HG02852 (cell line): Measurements from ENCODE around the gene CABLES1.
"Not testable (repeated sequence)": the region's sequence is repeated elsewhere in the genome, so short reads cannot be mapped to it uniquely, and the experiment has no call there.

Experiments
- ATAC-seq: cut with Tn5 transposase; IDR thresholded peaks from one replicate; pipeline ENCODE4 v1.9.1; 2021; ENCODE audit warnings: mild to moderate bottlenecking, moderate library complexity; ENCODE audit not compliant: unreplicated experiment

CABLES1 gene

DNA sequence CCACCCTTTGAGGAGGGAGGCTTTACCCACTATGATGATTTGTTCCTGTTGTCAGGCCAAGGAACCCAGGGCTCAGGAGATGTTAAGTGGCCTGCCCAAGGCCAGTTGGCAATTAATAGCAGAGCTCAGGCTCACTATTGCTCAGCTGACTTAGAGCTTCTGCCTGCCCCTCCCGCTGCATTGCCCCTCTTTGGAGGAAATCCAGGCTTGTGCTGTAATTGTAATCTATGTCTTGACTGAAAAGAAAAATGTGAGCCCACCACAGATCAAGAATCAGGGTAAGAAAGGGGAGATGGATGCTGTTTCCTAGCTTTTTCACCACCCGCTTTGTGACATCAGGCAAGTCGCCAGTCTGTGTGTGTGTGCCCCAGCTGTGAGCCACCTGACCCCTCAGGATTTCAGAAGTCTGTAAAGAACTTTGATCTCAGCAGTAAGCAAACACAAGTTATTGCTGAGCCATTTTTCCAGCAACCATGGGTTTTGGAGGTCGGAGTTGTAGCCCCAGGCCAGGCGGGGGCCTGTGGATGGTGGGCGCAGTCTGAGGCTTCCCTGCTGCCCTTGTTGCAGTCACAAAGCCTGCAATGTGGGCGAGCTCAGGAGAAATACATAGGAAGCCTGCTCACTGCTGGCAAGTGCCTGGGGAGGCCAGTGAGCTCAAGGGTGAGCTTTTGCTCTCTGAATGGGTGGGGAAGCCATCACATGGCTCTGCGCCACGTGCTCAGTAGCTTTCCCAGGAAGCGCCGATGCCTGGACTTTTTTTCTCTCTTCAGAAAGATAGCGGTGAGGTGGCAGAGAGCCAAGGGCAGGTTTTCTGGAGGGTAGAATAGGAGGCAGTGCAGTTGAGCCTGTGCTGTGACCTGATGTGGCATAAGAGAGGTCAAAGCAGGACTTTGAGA, 6.1 kb downstream of the CABLES1 start:
- ATAC-seq = no peak

DNA sequence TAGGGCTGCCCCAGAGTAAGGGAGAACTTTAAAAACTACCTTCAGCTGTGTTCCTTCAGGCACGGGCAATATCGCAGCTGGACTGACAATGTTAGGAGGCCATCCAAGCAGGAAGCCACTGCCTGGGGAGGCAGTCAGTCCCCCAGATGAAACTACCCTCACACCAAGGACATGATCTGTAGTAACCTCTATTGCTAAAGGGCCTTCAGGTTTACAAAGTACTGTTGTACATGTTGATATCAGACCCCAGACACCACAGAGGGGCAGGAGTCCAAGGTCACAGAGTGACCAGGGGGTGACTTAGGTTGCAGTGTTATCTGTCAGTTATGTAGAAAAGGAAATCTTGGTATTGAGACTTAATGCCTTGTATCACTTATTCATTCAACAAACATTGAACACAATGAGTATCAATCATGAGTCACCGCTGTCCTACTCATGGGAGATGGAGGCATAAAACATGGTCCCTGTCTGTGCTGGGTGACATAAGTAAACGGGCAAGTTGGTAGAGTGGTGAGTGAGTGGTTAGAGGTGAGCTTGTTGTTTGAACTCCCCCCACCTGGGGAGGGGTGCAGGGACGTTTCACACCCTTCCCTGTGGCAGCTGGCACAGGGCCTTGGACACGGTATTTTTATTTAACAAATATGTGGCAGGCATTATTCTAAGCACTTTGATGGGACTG, 7.1 kb downstream of the CABLES1 start:
- no peak for ATAC-seq

DNA sequence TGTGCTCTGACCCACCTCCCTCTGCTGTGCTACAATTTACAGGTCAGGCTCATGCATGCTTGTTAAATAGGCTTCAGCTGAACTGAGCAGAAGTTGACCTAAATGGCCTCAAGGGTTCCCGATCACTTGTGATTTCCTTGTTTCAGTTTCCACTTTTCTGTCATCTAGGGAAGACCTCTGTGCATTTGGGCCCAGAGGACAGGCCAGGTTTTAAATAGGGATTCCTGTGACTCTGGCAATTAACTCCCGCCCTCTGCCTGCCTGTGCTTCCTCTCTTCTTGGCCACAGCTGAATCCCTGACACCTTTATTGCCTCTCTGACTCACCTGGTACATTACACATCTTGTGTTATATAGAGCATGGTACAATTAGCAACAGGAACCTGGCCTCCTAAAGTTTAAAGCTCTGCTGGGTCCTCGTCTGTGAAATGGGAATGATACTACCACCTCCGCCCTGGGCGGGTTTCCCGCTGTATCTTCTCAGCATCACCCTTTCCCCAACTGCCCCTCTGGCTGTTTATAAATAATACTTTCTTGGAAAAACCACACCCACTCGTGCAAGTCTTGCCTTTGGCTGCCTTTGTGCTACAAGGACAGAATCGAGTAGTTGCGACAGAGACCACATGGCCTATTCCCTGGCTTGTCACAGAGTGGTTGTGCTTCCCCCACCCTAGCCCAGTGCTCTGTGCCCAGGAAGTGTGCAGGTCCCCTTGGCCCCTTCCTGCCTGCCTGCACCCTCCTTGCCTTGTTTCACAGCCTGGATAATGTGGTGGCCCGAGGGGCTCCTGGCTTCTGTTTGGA, 7.9 kb downstream of the CABLES1 start:
- no peak for ATAC-seq

DNA sequence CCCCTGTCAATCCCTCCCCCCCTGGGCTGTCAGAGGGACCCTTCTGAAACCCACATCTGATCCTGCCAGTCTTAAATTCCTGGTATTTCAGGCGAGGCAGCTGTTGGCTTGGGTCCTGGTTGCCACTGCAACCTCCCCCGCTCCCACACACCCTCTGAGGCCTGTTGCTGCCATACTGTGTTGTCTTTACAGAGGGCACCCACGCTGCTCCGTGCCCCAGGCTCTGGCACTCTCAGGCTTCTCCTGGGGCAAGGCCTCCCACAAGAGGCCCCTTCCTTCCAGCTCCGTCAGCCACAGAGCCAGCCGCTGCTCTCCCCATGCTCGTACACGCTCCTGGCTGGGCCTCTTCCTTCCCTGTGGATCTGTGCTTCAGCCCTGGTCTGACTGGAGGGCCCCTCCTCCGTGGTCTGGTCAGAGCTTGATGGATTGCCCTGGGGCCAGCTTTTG, 8.6 kb downstream of the CABLES1 start:
- no peak for ATAC-seq

DNA sequence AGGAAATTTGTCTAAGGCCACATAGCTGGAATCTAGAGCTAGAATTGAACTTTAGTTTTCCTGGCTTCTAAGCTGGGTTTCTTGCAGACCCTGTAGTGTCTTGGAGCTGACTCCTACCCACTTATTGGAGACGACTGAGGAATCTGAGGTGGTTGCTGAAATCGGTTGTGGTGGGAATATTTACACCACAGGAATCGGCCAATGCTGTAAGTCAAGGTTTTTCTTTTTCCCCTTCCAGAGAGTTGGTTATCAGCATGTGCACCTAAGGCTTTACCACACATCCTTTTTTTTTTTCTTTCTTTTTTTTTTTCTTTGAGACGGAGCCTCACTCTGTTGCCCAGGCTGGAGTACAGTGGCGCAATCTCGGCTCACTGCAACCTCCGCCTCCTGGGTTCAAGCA, 9.4 kb downstream of the CABLES1 start:
- ATAC-seq = no peak

DNA sequence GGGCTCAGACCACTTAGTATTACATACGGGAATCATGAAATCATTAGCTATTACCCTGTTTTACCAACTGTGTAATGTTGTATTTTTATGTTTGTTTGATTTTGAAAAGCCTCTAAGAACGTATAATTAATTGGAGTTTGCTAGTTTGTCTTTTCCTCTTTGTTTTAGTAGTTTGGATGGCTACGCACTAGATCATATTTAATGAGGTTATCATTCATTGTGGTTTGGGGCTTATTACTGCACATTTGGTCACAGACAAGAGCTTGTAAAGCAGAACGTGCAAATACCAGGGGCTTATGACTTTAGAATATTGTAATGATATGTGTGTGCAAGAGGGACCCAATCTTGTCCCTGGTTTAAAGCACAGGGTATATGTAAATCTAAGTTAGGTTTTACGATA, 10.3 kb downstream of the CABLES1 start:
- no peak for ATAC-seq

DNA sequence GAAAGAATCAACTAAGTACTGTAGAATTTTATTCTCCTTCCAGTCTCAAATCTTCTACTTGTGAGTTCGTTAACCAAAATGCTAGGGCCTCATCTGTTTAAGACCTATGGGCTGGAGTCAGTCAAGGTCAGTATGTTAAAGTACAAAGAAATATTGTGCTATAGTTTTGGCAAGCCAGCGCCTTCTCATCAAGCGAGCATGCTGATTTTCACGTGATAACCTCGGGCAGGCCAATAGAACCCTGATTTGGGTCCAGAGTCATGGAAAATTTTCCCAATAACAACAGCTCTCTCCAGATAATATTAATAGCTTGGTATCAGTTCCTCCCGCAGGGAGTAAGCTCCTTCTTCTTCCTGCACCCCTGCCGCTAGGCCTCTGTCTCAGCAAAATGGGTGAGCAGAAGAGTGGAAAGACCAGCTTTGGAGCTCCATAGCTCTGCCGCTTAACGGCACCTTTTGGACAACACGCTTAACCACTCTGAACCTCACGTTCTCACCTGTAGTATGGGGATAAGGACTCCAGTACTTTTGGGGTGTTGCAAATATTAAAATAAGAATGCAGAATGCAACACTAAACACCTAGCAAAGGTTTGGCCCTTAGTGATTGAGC, 11.7 kb downstream of the CABLES1 start:
- ATAC-seq = no peak

DNA sequence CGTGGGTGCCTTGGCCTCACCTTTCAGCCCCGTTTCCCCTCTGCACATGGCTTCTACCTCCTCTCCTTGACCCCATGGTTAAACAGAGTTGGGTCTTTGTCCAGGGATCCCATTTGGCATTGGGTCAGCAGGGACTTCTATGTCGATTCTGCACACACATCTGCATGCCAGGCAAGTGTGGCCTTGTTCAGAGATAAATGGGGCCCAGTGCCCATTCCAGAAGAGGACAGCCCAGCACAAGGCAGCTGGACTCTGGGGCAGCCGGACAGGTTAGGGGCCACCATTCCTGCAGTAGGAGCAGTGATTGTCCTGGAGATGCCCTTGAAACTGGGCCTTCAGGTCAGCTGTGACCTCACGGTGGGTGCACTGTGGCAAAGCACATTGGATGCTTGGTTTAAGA, 13.1 kb downstream of the CABLES1 start:
- no peak for ATAC-seq

DNA sequence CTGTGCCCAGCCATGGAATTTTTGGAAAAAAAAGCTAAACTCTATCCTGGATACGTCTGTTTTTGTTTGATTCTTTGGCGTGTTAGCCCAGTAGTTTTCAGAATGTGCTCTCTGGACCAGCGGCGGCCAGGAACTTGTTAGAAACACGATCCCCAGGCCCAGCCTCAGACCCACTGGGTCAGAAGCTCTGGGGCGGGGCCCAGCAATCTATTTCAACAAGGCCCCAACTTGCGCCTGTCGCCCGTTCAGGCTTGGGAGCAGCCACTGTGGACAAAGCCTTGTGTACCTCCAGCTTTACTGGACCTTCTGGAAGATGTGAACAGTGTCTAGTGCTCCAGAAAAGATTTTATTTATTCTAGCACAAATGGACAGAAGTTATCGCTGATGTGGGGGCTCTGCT, 14.3 kb downstream of the CABLES1 start:
- no peak for ATAC-seq

DNA sequence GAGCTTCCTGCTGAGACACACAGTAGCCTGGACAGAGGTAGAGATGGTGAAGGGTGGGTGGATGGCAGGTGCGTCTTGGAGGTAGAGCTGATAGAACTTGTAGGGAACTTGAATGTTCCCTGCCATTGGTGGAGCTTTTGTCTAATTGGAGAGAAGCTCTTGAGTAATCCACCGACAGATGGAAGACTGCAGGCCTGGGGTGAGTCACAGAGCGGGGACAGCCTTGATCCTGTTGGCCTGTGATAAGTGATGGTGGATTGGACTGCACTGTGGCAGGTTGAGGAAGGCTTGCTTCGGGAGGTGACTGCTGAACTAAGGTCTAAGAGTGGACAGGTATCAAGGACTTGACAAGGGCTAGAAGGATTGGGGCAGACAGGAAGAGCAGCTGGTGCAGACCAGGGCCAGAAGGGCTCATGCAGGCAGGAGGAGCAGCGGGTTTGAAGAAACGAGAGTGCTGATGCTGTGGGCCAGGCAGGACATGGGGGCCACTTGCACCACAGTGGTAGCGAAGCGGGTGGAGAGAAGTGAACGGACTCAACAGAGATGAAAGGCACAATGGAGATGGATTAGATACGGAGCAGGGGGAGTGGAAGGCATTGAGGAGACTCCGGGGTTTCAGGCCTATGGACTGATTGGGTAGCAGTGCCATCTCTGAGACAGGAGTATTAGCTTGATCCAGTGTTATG, 16.3 kb downstream of the CABLES1 start:
- ATAC-seq = no peak

DNA sequence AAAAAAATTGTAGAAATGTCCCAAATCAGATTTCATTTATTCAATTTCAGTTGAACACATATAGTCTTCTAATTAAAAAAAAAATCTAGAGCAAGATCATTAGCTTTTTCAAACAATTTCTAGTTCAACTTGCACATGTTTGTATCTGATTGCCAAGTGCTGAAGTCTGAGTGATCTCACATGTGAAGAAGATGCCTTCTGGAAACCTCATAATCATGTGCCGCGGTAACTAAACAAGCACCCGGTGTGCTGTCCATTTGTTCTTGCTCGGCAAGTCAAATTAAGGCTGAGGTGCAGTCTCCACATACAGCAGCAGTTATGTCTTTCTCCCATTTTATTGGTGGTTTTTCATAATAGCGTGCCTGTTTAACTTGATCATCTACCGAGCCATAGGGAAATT, 18.7 kb downstream of the CABLES1 start:
- ATAC-seq = no peak

DNA sequence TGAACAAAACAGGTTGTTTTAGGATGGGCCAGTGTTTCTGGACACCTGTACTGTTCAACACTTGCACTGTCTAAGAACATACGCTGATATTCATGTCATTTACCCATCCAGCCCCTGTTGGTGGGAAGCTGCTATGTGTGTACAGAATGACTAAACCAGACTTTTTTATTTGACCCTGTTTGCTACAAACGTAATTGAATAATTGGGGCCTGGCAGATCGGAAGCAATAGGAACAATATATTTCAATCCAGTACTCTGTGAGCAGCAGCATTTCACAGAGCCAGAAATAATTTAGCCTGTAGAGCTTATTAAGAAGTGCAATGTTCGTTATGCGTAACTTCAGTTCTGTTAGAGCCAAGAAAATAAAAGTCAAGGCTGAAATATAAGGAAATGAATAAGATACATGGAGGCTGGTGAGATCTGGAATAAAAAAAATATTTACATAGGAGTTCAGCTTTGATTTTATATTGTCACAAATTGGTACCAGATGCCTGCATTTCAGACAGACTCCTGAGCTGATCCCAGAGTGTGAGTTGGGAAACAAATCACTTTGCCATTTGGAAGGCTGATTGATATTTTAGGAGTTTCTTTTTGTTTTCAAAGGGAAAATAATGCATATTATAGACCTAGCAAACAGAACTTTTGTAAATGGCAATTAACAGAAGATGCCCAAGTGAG, 19.7 kb downstream of the CABLES1 start:
- no peak for ATAC-seq

DNA sequence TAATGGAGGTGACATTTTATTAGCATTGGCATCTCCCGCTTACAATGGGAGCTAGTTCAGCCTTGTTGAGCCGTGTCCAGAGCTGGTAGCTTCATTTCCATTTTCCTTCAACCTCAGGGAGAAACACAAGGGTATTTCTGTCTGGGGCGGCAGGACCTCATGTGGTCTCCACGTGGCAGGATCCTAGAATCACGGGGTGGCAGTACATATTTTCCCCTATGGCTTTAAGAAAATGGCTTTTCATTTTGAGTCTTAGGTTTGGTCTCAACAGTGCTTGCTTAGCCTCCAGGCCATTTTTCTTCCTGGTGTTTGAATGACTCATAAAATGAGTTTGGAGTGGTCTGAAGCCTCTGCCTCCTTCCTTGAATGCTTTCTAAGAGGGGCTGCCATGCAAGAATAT, 20.3 kb downstream of the CABLES1 start:
- ATAC-seq = no peak

DNA sequence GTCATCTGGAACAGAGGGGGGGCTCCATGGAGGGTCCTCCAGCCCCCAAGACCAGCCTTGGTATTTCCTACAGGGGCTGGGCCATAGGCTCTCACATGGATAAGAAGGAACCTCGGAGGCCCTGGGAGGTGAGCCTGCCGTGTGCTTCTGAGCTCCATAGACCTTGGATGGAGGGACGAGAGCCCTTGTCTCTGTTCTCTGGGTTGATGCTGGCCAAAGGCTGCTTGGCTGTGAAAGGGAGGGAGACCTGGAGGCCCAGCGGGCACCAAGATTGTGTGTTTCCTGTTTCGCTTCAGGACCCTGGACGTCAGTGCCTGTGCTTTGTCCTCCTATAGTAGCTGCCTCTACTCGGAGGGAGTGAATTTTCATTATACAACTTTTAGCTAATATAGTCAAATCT, 20.8 kb downstream of the CABLES1 start:
- ATAC-seq = no peak

DNA sequence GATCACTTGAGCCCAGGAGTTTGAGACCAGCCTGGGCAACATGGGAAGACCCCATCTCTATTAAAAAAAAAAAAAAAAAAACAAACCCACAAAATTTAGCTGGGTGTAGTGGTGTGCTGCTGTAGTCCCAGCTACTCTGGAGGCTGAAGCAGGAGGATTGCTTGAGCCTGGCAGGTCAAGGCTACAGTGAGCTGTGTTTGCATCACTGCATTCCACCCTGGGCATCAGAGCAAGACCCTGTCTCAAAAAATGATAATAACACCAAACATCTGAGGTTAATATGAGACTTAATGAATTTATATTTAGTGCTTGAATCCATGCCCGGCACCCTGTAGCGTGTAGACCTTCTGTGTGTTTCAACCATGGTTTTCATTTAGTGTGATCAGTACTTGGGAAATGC, 22.8 kb downstream of the CABLES1 start:
- ATAC-seq = no peak

DNA sequence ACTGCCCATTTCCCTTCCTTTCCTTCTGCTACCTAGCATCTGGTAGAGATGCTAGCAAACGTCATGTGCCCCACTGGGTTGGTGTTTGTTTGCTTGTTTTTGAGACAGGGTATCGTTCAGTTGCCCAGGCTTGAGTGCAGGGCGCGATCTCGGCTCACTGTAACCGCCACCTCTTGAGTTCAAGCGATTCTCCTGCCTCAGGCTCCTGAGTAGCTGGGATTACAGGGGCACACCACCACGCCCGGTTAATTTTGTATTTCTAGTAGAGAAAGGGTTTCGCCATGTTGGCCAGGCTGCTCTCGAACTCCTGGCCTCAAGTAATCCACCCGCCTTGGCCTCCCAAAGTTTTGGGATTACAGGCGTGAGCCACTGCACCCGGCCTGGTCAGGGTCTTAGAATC, 23.6 kb downstream of the CABLES1 start:
- ATAC-seq = not testable (repeated sequence)

DNA sequence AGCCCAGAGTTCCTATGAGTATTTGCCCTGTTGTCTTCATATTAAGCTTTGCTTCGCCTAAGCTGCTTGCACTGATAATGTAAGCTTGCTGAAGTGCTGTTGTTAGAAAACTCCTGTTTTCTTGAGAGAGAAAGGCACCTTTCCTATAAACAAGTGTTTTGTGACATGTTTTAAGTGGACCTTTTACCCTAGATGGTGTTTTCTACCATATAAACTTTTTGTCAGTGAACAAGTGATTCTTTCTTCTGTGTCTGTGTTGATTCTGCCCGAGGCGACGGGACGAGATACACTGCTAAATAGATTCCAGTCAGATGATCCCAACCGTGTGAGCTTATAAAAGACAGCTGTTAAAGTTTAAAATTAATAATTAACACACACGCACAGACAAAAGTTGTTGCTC, 24.1 kb downstream of the CABLES1 start:
- no peak for ATAC-seq

DNA sequence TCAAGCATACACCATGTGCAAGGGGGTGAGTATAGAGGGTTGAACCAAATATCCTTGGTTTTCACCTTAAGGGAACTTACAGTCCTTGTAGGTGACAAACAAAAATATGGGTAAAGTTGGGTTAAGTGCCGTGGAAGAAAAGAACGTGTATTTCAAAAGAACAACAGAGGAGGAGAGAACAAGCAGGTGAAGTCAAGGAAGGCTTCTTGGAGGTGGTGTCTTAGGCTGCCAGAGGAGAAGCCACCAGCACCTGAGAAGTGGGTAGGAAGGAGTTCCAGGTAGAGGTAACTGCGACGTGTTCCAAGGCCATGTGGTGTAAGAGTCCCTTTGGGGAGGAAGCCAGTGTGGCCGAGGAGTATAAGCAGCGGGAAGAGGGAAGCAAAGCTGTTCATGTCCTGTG, 27.2 kb downstream of the CABLES1 start:
- no peak for ATAC-seq

DNA sequence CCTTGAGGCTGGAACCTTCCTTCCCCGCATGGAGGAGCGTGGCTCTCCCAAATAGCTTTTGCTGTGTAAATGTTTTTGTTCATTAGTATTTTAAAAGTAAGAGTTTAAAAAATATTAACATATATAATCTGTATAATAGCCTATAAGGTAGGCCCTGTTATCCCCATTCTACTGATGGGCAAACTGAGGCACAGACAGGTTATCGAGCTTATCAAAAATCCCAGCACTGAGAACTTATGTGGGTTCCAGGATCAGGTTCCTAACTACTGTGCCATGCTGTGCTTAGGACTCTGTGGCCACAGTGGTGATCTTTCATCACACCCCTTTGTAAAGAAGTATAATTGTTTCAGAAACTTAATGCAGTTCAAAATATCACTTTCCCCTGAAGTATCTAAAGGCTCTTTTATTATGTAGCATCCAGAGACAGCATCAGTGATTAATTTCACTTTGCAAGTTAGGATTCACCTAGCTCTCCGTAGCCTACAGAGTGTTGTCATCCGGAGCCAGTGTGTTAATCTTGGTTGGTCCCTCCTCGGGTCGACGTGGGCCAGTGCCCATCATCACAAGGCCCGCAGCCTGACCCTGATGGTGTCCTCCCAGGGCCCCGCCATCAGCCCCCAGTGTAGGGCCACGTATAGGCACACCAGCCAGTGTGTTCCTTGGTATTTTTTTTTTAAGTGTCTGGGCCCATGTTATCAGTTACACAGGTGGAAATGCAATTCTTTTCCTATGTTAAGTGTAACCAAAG, 28.7 kb downstream of the CABLES1 start:
- no peak for ATAC-seq
